SH-SY5Y (cell line): ENCODE results near the gene DPPA2.

Experiments used
- GATA2 ChIP-seq: IDR thresholded peaks from 2 replicates; pipeline ENCODE4 v1.6.1; 2011; ENCODE audit warnings: mild to moderate bottlenecking, low read depth, low read length
- GATA3 ChIP-seq: IDR thresholded peaks from 2 replicates; pipeline ENCODE4 v1.6.1; 2011; ENCODE audit warnings: low read depth, mild to moderate bottlenecking, low read length, moderate library complexity

The DPPA2 gene

DNA sequence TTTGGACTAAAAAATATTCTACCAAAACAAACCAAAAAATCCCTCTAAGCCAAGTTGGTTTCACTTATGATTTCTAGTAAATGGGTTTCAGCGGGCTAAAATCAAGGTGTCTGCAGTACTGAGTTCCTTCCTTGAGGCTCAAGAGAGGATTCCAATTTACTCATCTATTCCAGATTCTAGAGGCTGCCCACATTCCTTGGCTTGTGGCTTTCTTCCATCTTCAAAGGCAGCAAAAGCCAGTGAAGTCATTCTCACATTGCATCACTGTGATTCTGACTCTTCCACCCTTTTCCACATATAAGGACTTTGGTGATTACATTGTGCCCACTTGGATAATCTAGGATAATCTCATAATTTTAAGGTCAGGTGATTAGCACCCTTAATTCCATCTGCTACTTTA, 48.1 kb downstream of the DPPA2 start:
- TF ChIP-seq GATA2 (no peak), GATA3 (no peak)

DNA sequence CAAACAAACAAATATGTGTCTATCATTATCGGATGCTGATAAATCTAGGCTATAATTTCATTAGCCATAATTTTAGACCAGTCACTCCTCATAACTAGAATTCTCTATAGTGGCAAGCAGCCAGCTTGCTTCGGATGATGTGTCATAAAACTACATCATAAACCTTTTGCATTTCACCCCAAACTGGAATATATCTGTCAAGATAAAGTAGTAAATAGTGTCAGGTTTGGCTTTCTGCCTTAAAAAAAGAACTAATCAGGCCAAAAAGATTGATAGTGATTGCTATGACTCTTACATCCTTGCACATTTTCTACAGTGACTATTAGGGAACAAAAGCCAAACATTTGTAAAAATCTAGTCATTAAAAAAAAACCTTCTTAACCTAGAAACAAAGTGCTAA, 51.0 kb downstream of the DPPA2 start:
- no peak for TF ChIP-seq GATA2
- TF ChIP-seq GATA3, result no peak

DNA sequence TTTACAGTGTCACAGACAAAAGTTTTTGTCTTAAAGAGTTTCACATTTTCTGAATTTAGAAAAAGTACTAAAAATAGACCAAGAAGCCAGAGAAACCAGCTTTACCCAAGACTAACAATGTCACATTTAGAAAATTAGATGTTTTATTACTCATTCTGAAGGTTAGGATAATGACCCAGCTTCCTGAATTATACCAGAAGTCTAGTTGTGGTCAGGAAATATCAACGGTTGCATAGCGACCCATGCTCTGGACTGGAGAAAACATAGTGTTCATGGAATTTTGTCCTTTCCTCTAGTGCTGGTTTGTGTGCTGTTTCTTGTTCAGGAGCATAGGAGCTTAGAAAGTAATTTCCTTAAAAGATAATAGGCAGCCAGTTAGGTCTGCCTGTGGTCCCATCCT, 59.0 kb downstream of the DPPA2 start:
- TF ChIP-seq GATA2 (no peak), GATA3 (no peak)

DNA sequence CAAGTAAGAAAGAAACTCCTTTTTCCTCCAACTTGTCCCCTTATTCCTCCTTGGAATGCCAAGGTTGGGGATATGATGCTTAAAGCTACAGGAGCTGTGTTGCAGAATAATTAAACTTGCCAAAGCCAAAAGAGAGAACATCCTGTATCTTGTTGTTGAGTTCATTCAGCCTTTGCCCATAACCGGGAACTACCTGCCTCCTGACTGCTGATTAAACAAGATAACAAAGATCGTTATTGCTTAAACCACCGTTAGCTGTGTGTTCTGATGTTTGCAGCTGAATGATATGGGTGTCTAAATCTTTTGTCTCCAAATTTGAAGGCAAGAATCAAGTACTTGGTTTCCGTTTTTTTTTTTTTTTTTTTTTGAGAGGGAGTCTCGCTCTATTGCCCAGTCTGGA, 61.5 kb downstream of the DPPA2 start:
- no peak for TF ChIP-seq GATA2
- TF ChIP-seq GATA3, result no peak

DNA sequence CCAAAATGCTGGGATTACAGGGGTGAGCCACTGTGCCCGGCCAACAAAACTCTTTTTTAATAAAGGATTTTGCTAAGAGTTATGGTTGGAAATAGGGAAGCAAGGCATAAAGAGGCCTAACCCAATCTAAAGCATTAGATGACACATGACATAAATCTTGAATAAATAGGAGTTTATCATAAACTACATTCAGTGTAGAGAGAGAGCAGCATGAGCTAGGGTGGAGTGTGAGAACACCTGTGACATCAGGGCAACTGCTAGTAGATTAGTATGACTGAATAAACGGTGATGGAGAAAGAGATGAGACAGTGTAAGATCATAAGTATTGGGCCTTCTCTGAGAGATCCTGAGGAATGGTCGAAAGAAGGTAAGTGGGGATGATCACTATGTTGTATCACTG, 63.7 kb downstream of the DPPA2 start:
- no peak for TF ChIP-seq GATA2
- no peak for TF ChIP-seq GATA3
